SK-N-DZ (cell line): Measurements from ENCODE around the gene ANKRD10.

Experiments used
- DNase-seq: peaks from one replicate; pipeline ENCODE4 v3.0.0-alpha.2; 2015; ENCODE audit warnings: low spot score

Gene ANKRD10

DNA sequence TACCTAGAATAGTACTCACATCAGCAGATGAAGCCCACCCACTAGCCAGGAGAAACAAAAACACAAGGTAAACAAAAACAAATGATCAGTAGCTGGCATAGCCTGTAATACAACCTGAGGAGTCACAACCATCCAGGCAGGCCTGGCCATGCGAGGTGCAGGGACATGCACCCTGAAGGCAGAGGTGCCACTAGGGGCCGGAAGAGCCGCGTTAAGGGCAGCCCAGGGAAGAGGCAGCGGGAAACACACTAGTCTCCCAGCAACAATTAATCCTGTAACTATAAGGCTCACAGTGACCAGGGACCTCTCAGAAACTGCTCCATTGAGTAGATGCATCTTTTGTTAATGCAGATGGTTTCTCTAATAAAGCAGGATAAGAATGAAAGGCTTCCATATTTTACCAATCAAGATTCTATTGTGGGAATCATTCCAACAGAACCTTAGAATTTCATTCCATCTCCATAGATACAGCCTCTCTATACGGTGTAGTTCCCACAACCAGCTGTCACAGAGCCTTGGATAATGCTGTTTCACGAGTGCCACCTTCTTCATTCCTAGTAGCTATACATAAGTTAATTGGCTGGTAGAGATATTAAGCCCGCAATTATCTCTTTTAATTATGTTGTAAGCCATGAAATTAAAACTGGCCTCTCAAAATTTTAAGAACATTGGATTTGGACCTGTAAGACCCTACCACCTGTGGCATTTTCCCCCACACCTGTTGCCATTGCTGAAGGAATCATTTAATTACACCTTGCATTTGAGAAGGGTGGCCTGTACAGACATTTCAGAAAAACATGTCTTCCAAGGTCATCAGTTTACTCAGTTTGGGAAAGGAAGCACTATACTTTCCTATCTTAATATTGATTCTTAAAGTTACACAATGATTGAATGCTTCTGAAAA, 28.7 kb downstream of the ANKRD10 start:
- DNase-seq, result no peak

GRCh38 chr13:110885516-110885915, 29.4 kb downstream of the ANKRD10 start:
- no peak for DNase-seq

- no peak for DNase-seq
These were observed 30.4 kb downstream of the ANKRD10 start for GRCh38 chr13:110884517-110884916.

DNA sequence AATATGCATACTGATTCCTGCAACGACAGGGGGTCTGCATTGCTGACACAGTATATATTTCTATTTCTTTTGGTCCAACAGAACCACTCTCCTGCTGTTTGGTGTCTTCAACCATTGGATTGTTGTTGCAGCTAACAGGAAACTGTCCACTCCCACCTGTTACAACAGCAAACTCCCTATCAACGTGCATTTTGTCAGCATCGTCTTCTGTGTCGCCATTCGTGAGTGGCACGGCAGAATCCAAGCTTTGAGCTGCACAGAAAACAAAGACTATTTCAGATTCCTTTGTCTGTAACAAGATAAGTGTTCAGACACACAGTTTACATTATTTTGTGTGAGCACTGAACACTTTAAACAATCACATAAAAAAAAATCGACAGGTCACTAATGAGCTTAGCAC, 31.3 kb downstream of the ANKRD10 start:
- no peak for DNase-seq

GRCh38 chr13:110882972-110883371, 31.9 kb downstream of the ANKRD10 start:
- DNase-seq, result no peak

GRCh38 chr13:110881839-110882627, 32.8 kb downstream of the ANKRD10 start:
- DNase-seq, result no peak

DNA sequence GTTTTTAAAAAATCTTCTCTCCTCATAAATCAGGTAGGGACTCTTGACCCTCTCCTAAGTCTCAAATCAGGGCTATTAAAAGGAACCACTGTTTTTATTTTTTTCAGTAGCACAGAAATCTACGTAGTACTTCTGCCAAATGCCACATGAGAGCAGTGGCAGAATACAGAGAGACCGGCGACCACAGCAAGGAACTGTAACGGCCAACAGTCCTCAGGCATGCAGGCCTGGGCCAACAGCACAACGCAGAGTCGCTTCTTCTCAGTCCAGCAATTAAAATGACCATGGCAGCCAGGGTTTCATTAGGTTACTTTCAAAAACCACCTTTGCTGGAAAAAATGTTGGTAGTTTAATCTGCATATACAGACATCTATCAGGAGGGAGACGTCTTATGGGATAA, 34.2 kb downstream of the ANKRD10 start:
- DNase-seq, result no peak

DNA sequence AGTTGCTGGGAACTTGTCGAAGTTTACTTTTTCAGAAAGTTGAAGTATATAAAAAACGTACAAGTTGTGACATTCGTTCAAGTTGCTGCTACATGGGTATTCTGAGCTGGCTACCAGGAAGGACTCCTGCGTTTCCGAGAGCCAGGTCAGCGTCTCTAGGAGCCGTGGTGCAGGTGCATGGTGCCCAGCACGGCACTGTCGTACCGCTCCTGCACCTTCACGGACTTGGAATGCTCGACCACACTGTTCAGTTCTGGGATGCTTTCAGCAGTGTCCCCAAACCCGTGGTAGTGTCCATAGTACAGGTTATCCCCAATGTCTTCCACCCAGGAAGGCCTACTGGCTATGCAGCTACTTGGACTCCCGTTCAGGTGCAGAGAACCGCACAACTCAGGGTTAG, 35.4 kb downstream of the ANKRD10 start:
- DNase-seq, result no peak

DNA sequence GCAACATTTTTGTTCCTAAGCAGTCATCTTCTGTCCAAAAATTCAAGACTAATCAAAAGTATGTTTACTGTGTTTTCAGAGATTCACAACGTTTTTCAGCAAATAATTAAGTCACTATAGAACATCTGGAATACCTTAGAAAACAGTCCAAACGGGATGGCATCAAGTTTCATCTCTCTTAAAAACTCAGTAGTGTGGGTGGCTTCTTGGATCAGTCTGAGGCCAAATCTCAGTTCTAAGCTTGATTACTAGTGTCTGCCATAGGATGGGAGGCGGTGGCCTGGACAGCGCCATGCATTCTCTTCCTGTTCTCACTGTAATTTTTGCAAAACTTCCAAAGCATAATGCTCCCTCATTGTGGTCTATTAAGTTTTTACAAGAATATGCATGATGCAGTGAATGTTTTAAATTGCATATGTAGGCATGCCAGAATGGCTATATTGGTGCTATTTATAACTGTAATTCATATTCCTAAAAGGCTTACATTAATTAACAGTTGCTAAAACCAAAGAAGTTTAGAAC, 37.1 kb downstream of the ANKRD10 start:
- no peak for DNase-seq

DNA sequence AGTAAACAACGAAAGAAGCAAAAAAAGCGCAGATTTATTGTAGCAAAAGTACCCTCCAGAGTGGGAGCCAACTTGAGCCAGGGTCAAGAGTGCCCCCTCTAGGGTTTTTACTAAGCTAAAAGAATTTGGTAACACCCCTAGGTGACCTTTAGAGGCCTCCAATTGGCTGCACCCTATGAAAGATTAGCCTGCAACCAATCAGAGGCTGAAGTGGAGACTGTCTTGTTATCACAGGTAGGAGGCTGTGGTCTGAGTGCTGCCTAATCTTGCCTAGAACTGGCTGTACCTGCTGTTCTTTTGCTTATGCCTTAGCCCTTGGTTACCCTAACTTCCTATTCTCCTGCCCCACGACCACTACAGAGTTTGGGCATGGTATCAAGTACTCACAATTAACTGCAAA, 38.3 kb downstream of the ANKRD10 start:
- DNase-seq, result no peak

- DNase-seq, result no peak
These were observed 39.6 kb downstream of the ANKRD10 start for GRCh38 chr13:110875241-110875640.

- DNase-seq, result peak; percentile 51
These were observed 40.3 kb downstream of the ANKRD10 start for GRCh38 chr13:110874508-110874960.

DNA sequence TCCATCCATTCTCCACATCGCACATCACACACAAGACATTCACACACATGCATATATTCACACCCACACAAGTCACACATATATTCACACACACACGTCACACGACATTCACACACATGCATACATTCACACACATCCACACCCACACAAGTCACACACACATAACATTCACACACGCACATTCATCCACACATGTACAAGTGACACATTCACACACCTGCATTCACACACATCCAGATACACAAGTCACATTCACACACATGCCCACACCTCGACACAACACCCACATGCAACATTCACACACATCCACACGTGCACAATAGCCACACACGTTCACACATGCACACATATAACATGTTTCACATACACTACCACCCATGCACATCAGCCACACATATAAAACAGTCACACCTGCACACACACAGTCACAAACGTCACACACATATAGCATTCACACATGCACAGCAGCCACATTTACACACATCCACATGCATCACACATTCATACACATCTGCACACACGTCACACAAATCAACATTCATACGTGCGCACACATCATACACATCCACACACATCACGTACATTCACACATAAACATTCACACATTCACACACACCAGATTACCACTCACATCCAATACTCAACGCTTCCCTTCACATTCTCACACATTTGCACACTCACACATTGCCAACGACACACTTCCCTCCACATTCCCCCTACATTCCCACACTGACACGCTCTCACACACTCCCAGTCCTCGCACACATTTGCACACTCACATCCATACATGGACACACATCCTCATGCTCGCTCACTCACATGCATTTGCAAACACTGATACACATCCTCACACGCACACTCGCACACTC, 41.0 kb downstream of the ANKRD10 start:
- no peak for DNase-seq

DNA sequence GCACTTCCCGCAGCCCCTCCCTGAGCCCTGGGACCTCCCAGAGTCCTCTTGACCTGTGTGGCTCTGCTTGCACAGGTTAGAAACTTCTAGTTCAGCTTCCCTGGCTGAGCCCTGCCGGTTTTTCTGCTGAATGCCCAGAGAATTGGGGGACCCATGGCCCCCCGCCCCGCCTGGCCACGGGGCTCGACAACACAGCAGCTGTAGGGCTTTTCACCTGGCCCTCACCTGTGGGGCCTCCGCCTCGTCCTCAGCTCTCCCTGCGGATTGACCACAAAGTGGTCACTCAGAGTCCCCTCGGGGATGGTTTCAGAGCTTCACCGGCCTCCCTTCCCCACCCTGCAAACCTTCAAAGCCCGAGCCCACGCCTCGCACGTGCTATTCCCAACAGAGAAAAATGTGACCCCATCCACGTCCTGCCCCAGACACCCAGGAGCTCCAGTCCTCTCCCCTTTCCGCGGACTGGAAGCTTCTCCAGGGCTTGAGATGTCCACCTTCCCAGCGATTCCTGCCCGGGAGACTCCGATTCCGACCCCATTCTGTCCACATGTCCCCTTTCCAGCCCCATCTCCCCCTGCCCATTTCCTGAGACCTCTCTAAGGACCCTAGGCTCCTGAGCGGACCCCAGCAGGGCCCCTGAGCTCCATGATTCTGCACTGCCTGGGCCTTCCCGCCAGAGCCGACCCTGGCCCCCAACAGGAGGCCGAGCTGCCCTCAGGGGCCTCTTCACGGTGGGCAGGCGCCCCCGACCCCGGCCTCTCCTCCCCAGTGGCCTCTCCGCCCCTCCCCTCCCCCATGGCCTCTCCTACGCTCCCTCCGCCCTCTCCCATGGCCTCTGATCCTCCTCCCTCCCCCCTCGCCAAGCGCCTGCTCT, 41.9 kb downstream of the ANKRD10 start:
- no peak for DNase-seq

DNA sequence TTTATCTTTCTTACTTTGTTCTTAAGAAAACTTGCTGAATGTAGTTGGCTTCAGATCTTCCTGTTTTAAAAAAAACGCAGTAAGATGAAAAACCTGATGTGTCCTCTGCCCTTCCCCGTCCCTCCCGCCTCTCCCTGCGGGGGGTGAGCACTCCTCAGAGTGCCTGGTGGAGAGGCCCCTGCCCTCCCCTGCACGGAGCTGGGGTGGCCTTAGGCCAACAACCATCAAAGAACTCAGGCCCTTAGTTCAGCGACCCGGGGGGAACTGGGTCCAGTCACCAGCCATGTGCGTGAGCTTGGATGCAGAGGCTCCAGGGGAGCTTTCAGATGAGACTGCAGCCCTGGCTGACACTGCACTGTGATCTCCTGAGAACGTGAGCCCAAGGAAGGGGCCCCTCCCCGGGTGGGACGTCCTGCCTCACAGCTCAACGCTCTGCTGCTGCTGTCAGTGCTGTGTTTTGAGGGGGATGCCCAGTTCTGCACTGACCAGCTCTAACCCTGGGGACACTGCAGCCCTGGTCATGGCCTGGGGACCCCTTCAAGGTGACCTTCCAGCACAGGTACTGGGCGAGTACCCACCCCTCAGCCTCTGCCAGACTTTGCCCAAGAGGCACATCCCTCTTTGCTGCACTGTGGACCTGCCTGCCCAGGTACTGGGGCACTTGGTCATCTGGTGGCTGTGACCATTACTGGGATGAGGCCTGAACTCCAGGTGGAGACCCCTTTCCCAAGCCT, 42.7 kb downstream of the ANKRD10 start:
- no peak for DNase-seq

DNA sequence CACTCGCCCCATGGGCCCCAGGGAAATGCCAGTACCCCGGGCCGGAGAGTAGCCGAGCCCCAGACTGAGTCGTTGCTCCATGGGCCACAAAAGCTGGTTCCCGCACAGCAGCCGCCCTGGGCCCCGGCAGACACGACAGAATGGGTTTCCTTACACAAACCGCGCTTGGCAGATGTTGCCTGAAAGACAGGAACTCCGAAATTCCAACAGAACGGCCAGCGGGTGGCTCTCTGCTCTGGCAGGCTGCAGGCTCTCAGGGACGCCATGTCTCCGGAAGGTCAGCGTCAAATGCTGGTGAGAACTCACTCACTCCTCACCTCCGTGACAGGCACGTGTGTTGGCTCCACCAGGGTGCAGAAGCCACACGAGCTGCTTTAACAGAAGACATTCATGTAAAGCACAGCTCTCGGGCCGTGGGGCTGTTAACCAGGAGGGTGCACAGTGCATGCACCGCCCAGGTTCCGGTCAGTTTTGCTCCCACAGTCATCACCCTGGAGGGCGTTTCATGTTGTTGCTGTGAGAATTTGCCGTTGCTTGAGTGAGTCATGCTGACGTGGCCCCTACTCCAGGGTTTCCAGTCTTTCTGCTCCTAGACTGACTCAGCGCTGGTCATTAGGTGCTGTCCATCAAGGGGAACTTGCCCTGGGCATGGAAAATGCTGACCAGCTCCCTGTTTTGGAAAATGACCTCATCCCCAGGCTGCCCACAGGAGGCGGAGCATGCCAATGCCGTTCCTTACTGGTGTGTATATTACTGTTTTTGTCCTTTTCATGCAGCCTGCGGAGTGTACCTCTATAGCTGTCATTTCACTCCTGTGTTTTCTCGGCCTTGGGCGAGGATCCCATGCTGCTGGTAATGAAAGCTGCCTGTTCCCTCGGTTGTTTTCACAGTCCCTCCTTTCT, 44.8 kb downstream of the ANKRD10 start:
- DNase-seq, result peak; percentile 39

GRCh38 chr13:110869231-110869804, 45.6 kb downstream of the ANKRD10 start:
- DNase-seq, result peak; percentile 47

- no peak for DNase-seq
These were observed 46.1 kb downstream of the ANKRD10 start for GRCh38 chr13:110868720-110869119.
